B cell (primary cell): Measurements from ENCODE around the gene PTPRE.

Experiments used
- CTCF ChIP-seq: fragments of 200-600 bp; IDR thresholded peaks from one replicate; pipeline ENCODE4 v1.8.0; 2022; ENCODE audit warnings: antibody characterized with exemption, mild to moderate bottlenecking
- EZH2 ChIP-seq: IDR thresholded peaks from 2 replicates; pipeline ENCODE4 v1.6.1; 2012; ENCODE audit warnings: borderline replicate concordance, low read depth, mild to moderate bottlenecking, moderate library complexity, low read length; ENCODE audit not compliant: insufficient read depth, poor library complexity, severe bottlenecking

DNA sequence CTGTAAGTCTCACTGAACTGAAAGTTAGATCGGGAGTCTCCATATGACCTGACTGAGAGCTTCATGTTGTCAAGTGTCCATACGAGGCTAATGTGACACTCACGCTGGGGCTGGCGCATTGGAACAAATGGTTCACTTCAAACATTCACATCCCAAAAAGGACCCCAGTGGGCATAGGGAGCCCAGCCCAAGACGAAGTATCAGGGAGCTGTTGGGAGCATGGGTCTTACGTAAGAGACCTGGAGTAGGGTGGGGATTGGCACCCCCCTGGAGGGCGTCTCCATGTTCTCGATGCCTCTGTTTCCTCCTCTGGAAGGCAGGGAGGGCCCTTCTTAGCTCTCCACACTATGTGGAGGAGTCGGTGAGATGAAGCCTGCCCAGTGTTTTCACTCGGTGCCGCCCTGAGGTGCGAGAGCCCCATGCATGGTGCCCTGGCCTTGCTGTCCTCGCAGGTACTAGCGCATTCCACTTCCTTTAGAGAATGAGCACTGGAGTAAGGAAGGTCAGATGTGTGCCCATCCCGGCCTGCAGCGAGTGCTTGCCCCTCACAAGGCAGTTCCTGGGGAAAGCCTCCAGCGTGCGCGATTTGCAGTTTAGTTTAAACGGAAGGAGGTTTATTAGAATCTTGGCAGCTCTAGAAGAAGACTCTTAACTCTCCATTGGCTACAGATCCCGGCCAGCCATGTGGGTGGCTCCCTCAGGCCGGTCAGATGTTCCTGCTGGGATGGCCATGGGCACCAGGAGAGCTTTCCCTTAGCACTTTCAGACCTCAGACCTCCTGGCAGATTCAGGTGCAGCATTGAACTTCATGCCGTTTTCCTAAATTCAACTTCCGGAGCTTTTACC is 64.4 kb downstream of the PTPRE start:
- TF ChIP-seq CTCF (no peak), EZH2 (no peak)
